Endothelial cell of umbilical vein (primary cell): ENCODE results near the gene ROBO2.

Experiments used
- POLR2A ChIP-seq: IDR thresholded peaks from 2 replicates; pipeline ENCODE4 v1.6.1; 2012; ENCODE audit warnings: low read depth, mild to moderate bottlenecking, control low read depth, low read length
- TF ChIP-seq, protein P1 (sequence below), 2 donors: IDR thresholded peaks; 1 replicate in 1 of 2; 2 replicates in 1 of 2; pipeline ENCODE4 v1.5.1; 2011; ENCODE audit warnings: low read length in 2 of 2, mild to moderate bottlenecking in 2 of 2, moderate library complexity in 2 of 2, control low read depth in 1 of 2, inconsistent platforms in 1 of 2, low read depth in 1 of 2; ENCODE audit not compliant: insufficient read depth in 1 of 2; ENCODE audit errors: extremely low read depth in 1 of 2

DNA sequence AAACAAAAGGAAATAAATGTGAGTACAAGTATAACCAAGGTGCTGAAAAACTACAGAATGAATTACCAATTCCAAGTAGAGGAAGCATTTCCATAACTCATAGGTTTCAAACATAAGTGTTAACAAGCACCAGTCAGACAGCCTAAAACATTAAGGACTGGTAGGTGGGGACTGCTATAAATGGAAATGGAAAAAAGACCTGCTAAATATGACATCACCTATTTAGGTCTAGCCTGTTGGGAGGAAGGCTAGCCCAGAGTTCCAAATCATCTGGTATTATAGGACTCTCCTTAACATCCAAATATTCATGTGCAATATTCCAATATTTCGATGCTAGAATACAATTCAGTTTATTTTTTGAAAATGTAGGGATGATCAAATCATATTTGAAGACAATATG is 560.0 kb downstream of the ROBO2 start:
- TF ChIP-seq, protein P1, sequence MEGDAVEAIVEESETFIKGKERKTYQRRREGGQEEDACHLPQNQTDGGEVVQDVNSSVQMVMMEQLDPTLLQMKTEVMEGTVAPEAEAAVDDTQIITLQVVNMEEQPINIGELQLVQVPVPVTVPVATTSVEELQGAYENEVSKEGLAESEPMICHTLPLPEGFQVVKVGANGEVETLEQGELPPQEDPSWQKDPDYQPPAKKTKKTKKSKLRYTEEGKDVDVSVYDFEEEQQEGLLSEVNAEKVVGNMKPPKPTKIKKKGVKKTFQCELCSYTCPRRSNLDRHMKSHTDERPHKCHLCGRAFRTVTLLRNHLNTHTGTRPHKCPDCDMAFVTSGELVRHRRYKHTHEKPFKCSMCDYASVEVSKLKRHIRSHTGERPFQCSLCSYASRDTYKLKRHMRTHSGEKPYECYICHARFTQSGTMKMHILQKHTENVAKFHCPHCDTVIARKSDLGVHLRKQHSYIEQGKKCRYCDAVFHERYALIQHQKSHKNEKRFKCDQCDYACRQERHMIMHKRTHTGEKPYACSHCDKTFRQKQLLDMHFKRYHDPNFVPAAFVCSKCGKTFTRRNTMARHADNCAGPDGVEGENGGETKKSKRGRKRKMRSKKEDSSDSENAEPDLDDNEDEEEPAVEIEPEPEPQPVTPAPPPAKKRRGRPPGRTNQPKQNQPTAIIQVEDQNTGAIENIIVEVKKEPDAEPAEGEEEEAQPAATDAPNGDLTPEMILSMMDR (IDR thresholded peaks at IDR 0.05; ENCODE audit: extremely low read depth in 1 of 2, insufficient read depth in 1 of 2, low read depth in 1 of 2, low read length in 2 of 2): no peak
- TF ChIP-seq POLR2A: no peak
